Forelimb muscle (tissue), 1 donor: Measurements from ENCODE around the gene PLEKHM2. TPM values are rescaled to one million over a fixed set of nuclear protein-coding genes. Genes with fewer than 3 reads are reported as not detected.

ENCODE experiments used
- DNase-seq: peaks from one replicate; pipeline ENCODE4 v3.0.0-alpha.2; 2013; ENCODE audit warnings: low read depth
- polyA plus RNA-seq: library from polyadenylated mRNA; unstranded; fragments of 120-200 nt; gene quantifications from one replicate; pipeline ENCODE4 v1.2.1, GENCODE V29; 2013; ENCODE audit not compliant: insufficient read length

The PLEKHM2 gene
- polyA plus RNA-seq, 1 donor = 51.5 TPM

DNA sequence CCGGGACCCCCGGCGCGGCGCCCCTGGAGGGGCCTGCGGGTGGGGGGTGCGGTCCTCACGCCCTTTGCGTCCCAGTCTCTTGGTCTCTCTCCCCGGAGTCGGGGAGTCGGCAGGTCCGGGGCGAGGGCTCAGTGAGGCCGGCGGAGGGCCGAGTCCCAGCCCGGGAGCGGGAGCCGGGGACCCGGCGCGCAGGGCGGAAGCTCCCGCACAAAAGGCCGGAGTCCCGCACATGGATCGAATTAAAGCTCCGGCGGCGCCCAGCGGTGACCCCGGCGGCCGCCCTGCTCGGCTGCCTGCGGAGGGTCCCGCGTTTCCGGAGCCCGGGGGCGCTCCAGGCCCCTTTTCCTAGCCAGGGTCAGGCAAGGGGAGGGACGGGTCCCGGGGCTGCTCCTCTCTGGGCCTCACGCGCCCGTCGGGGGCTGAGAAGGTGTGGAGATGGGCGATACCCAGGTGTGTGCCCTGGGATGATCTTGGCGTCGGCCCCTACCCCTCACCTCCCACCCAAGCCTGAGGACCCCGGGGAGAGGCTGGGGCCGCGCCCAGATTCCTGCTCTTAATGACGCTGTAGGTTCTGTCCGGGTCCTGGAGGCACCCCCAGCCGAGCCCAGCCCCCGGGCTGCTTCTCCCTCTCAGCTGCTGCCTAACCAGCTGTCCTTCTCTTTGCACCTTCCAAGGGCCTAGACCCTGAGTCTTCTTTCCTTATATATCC is 75.0 kb downstream of the PLEKHM2 start:
- DNase-seq = no peak

DNA sequence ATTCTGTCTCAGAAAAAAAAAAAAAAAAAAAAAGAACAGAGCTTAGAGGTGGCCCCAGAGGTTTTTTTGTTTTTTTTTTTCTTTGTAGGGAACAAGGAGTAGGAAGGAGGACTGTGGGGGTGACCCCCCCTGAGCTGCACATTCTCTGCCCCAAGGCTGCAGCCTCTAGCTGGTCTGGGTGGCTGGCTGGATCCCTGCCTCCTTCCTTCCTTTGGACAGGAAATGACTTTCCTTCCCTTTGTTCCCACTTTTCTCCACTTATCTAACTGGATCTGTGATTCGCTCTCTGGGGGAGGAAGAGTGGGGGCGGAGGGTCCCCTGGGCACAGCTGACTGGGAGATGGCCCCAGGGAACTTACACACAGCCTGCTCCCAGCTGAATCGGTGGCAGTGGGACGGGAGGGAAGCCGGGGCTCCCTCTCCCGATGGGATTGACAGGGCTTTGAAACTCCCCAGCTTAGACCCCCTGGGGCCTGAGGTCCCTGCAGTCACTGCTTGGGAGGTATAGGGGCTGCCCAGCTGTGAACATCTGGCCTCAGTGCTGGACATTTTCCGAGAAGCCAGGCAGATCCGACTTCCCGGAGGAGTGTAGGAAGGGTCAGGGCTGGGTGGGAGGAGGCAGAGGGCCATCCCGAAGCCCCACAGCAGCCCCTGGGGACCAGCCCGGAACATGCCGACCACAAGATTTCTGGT is 76.5 kb downstream of the PLEKHM2 start:
- no peak for DNase-seq

DNA sequence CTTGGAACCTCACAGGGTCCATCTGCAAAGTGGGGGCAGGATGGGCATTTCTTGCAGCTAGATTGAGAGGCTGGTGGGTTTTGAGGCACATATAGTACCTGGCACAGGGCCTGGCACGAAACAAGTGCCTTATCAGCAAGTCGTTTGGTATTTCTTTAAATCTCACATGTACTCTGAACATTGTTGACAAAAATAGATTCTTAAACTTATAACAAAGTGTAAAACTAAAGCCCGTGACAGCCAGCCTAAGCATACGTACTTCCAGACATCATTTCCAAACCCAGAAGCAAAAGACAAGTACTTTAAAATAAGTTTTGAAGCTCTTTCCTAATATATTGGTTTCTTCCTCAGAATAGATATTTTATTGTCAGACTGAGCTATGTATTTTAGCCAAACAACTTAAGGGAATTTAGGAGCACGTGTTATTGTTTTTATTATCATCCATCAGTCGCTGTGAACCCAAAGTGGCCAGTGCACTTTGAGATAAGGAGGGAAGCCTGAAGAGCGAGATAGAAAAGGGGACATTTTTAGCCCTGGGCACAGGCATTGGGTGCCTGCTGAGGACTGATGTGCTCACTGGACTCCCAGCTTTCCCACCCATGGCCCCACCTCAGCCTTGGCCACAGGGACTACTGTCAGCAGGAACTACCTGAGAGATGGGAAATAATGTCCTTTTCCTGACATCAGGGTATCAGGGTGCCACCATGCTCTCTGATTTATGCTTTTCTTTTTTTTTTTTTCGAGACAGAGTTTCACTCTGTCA is 77.4 kb downstream of the PLEKHM2 start:
- no peak for DNase-seq

DNA sequence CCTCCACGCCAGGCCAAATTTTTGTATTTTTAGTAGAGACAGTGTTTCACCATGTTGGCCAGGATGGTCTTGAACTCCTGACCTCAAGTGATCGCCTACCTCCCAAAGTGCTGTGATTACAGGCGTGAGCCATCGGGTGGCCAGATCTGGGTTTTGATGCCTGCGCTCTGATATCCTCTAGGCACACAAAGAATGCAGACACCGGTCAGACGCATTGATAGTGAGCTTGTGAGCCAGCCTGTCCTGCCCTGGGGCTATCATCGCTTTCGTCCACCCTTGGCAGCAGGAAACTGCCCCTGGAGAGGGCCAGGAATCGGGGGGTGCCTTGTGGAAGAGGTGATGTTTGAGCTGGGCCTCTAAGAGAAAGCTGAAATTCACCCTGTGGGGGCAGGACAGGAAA is 78.4 kb downstream of the PLEKHM2 start:
- DNase-seq = no peak

DNA sequence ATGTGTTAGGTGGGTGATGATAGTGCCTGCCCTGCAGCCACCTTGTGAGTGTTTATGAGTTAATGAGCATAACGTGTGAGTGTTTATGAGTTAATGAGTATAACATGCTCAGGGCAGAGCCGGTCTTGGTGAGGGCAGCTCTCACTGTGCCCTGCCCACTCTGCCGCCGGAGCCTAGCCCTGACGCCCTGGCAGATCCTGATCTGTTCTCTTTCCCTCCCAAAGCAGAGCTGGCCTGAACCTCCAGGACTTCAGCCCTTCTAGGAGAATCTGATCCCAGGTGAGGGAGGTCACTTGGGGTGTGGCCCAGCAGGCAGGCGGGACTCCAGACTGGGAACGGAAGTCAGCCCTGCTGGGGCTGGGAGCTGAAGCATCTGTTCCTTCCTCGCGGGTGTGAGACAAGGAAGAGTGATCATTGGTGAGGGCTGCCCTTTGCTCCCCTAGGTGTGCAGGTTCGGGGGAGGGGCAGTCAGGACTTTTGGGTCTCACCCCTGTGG is 80.2 kb downstream of the PLEKHM2 start:
- no peak for DNase-seq

DNA sequence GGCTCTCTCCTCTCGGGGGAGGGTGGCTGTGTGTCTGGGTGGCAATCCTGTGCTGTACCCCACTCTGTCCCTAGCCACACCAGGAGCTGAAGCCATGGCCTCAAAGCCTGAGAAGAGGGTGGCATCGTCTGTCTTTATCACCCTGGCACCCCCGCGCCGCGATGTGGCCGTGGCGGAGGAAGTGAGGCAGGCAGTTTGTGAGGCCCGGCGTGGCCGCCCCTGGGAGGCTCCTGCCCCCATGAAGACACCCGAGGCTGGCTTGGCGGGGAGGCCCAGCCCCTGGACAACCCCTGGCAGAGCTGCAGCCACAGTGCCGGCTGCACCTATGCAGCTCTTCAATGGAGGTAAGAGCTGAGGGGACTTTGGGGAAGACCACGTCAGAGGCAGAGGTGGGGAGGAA is 80.8 kb downstream of the PLEKHM2 start:
- no peak for DNase-seq

DNA sequence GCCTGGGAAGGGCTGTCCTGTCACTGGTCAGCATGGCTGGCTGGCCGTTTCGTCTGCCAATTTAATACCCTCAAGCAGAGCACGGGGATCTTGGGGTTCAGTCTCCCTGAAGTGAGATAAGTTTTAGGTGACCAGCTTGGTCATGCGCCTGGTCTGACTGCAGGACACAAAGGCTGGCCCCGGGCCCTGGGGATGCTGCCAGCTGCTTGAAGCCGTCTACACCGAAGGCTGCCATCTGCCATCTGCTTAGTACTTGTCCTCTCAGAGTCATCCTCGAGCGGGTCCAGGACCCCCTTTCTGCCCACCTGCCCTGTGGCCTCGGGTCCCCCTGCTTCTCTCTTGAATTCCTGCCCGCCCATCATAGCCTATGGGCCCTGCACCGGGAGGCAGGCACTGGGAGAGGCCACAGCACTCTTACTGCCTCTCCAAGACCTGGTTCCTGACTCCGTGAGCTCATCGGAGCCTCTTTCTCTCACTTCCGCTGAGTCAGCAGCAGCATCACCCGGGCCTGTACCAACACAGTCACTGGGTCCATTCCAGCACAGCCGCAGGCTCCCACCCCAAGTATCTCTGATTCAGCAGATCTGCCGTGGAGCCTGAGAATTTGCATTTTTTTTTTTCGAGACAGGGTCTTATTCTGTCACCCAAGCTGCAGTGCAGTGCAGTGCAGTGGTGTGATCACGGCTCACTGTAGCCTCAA is 81.5 kb downstream of the PLEKHM2 start:
- no peak for DNase-seq

DNA sequence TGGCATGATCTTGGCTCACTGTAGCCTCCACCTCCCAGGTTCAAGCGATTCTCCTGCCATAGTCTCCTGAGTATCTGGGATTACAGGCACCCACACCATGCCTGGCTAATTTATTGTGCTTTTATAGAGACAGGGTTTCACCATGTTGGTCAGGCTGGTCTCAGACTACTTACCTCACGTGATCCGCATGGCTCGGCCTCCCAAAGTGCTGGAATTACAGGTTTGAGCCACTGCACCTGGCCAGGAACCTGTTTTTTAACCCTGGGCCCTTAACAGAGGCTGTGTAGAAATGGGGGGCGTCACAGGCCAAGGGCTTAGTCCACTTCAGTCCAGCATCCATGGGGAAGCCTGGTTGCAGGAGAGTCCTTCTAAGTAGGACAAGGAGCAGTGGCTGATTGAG is 83.8 kb downstream of the PLEKHM2 start:
- no peak for DNase-seq

DNA sequence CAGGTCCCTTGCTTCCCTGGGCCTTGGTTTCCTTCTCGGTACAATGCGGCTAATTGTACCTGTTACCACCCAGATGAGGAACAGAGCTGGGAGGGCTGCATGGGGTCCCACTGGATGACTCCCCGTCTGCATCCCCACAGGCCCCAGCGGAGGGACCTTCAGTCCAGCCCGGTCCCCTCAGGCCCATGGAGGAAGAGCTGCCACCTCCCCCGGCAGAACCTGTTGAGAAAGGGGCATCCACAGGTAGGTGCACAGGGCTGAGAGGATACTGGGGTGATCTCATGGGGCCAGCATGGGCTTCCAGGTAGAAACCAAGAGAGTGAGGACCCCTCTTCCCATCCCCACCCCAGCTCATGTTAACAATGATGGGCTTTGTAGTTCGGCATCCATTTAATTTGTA is 84.3 kb downstream of the PLEKHM2 start:
- no peak for DNase-seq

DNA sequence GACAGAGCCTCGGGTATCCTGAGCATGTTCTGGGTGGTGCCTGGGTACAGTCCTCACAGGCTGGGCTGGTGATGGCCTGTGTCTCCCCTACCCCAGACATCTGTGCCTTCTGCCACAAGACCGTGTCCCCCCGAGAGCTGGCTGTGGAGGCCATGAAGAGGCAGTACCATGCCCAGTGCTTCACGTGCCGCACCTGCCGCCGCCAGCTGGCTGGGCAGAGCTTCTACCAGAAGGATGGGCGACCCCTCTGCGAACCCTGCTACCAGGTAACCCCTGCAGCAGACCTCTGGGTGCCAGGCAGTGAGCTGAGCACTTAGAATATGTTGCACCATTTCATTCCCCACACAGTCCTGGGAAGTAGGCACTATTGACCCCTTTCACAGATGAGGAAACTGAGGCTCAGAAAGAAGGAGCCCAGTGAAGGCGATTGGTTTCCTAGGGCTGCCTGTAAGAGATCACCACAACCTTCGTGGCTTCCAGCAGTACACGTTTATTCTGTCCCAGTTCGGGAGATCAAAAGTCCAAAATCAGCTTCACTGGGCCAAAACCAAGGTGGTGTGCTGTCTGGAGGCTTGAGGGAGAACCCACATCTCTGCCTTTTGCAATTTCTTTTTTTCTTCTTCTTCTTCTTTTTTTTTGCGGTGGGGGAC is 86.3 kb downstream of the PLEKHM2 start:
- DNase-seq = no peak

DNA sequence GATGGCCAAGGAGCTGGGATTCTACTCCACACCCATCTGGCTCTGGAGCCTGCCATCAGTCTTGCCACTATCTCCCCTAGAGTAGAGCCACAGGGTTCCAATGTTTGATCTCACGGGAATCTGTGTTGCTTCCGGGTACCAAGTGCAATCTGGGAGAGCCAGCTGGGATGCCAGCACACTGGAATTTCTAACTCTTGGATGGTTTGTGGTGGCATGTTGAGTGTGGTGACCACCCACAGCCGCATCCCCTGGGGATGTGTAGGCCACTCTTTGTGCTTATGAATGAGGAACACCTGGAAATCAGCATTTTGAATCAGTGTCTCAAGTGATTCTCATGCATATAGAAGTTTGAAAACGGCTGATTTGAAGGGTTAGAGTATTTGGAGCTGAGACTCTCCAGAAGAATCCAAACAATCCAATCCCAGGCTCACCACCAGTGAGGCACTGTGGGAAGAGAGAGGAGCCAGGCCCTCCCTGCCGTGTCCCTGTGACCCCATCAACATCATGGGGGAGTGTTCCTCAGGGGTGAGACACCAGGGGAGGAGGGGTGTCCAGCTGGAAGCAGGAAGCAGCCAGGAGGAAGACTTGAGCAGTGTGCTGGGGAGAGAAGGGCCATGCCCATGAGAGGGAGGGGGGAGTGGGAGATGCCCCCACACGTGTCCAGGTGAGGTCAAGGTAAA is 87.9 kb downstream of the PLEKHM2 start:
- no peak for DNase-seq

DNA sequence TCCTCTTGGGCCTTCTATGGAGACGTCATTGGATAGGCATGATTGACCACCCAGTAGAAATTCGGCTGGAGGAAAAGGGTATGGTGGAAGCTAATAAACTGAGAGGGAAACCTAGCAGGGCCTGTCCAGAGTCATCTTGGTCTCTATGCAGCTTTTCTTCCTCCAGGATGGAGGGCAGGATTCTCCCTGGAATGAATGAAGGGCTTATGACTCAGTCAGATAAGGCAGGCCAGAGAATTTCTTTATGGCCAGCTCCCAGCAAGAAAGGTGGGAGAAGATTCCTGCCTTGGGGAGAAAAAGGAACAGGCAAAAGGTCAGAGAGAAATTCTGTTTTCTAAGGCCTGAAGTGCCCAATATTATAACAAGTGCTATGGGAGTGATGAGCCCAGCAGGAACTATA is 91.6 kb downstream of the PLEKHM2 start:
- no peak for DNase-seq

DNA sequence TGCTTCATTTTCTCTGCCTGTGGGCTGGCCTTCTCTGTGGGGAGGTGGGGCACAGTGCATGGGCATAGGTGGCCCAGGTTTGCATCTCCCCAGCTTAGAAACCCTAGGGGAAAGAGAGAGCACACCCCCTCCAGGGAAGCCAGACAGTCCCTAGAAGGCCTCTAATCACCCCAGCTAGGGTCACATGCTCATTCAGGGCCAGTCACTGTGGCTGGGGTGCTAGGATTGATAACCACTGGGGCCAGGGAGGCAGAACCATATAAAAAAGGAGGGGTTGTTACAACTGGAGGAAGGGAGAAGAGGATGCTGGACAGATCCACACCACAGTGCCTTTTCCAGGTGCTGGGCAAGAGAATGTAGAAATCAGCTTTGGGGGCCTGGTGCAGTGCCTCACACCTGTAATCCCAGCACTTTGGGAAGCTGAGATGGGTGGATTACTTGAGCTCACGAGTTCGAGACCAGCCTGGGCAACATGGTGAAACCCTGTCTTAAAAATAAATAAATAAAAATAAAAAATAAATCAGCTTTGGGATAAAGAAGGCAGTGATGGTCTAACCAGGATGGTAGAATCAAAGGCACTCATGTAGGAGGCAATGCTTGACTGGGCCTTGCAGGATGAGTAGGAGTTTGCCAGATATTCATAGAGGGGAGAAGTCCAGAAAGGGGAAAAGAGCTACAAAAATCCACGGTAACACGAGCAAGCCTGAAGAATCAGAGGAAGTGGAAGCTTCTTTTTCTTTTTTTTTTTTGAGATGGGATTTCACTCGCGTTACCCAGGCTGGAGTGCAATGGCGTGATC is 94.0 kb downstream of the PLEKHM2 start:
- no peak for DNase-seq

Other genes with a start within 250 kb of the PLEKHM2 start
- gene CTRC, start 245.9 kb upstream of the PLEKHM2 start, polyA plus RNA-seq = 1.1 TPM
- gene CELA2A, start 227.6 kb upstream of the PLEKHM2 start, polyA plus RNA-seq = 0.35 TPM
- 3.1 TPM for gene CELA2B, start 208.2 kb upstream of the PLEKHM2 start, polyA plus RNA-seq
- gene CASP9, start 160.1 kb upstream of the PLEKHM2 start, polyA plus RNA-seq = 19.1 TPM
- 15.1 TPM for gene DNAJC16, start 157.5 kb upstream of the PLEKHM2 start, polyA plus RNA-seq
- gene AGMAT, start 99.3 kb upstream of the PLEKHM2 start, polyA plus RNA-seq = 3.7 TPM
- 21.0 TPM for gene DDI2, start 66.9 kb upstream of the PLEKHM2 start, polyA plus RNA-seq
- 6.9 TPM for gene SLC25A34, start 51.9 kb downstream of the PLEKHM2 start, polyA plus RNA-seq
- gene TMEM82, start 58.2 kb downstream of the PLEKHM2 start, polyA plus RNA-seq = not detected
- 39.5 TPM for gene FBLIM1, start 74.5 kb downstream of the PLEKHM2 start, polyA plus RNA-seq
- 1.9 TPM for gene UQCRHL, start 123.3 kb downstream of the PLEKHM2 start, polyA plus RNA-seq
- gene SPEN, start 163.4 kb downstream of the PLEKHM2 start, polyA plus RNA-seq = 30.8 TPM